H9 (cell line): Measurements from ENCODE around the gene SPTBN4. TPM values are rescaled to one million over a fixed set of nuclear protein-coding genes. Genes with fewer than 3 reads are reported as not detected.
"Not testable (repeated sequence)": the region's sequence is repeated elsewhere in the genome, so short reads cannot be mapped to it uniquely, and the experiment has no call there.

Experiments used
- DNase-seq: peaks from one replicate; pipeline ENCODE4 v3.0.0-alpha.2; 2017
- H2AFZ ChIP-seq: one replicate; pipeline ENCODE4 v1.6.1; 2013; ENCODE audit warnings: mild to moderate bottlenecking, low read length, control low read depth, moderate library complexity
- H2AK5ac ChIP-seq: 2 replicates; pipeline ENCODE4 v1.6.1; 2013; ENCODE audit warnings: low read length, control low read depth, mixed read lengths; ENCODE audit not compliant: insufficient read length
- H2BK120ac ChIP-seq: one replicate; pipeline ENCODE4 v1.6.1; 2013; ENCODE audit warnings: low read depth, mild to moderate bottlenecking, low read length, control low read depth, inconsistent platforms; ENCODE audit not compliant: poor library complexity, severe bottlenecking
- H2BK12ac ChIP-seq: 2 replicates; pipeline ENCODE4 v1.6.1; 2013; ENCODE audit warnings: low read length, control low read depth, mixed read lengths, low read depth; ENCODE audit not compliant: insufficient read length
- H2BK15ac ChIP-seq: 2 replicates; pipeline ENCODE4 v1.6.1; 2013; ENCODE audit warnings: low read depth, low read length, control low read depth
- H2BK20ac ChIP-seq: one replicate; pipeline ENCODE4 v1.6.1; 2013; ENCODE audit warnings: low read depth, mild to moderate bottlenecking, low read length, control low read depth, inconsistent platforms; ENCODE audit not compliant: poor library complexity, severe bottlenecking
- H2BK5ac ChIP-seq: 2 replicates; pipeline ENCODE4 v1.6.1; 2013; ENCODE audit warnings: low read length, control low read depth, mixed read lengths; ENCODE audit not compliant: insufficient read length
- H3K14ac ChIP-seq: 2 replicates; pipeline ENCODE4 v1.6.1; 2013; ENCODE audit warnings: low read length, control low read depth; ENCODE audit not compliant: insufficient read depth
- H3K18ac ChIP-seq: 2 replicates; pipeline ENCODE4 v1.6.1; 2013; ENCODE audit warnings: low read depth, mild to moderate bottlenecking, mixed read lengths, low read length, control low read depth; ENCODE audit not compliant: insufficient read length
- H3K23ac ChIP-seq: 2 replicates; pipeline ENCODE4 v1.6.1; 2013; ENCODE audit warnings: low read length, control low read depth, mixed read lengths, low read depth; ENCODE audit not compliant: insufficient read length
- H3K23me2 ChIP-seq: 2 replicates; pipeline ENCODE4 v1.6.1; 2013; ENCODE audit warnings: low read depth, mild to moderate bottlenecking, mixed read lengths, low read length, control low read depth; ENCODE audit not compliant: insufficient read length, poor library complexity, severe bottlenecking
- H3K27ac ChIP-seq: 2 replicates; pipeline ENCODE4 v1.5.1; 2013; ENCODE audit warnings: low read length, control low read depth, mixed read lengths, low read depth; ENCODE audit not compliant: insufficient read length
- H3K27me3 ChIP-seq: 2 replicates; pipeline ENCODE4 v1.6.1; 2013; ENCODE audit warnings: low read length, control low read depth, inconsistent platforms; ENCODE audit not compliant: insufficient read depth
- H3K4ac ChIP-seq: 2 replicates; pipeline ENCODE4 v1.6.1; 2013; ENCODE audit warnings: low read depth, mild to moderate bottlenecking, control low read depth, inconsistent platforms, low read length, moderate library complexity
- H3K4me1 ChIP-seq: 2 replicates; pipeline ENCODE4 v1.6.1; 2013; ENCODE audit warnings: low read length, control low read depth, inconsistent platforms; ENCODE audit not compliant: insufficient read depth
- H3K4me2 ChIP-seq: 2 replicates; pipeline ENCODE4 v1.6.1; 2013; ENCODE audit warnings: low read length, control low read depth, mixed read lengths; ENCODE audit not compliant: insufficient read length, insufficient read depth
- H3K56ac ChIP-seq: 2 replicates; pipeline ENCODE4 v1.6.1; 2013; ENCODE audit warnings: low read depth, mild to moderate bottlenecking, mixed read lengths, low read length, control low read depth; ENCODE audit not compliant: insufficient read length
- H3K79me1 ChIP-seq: 2 replicates; pipeline ENCODE4 v1.6.1; 2013; ENCODE audit warnings: low read depth, mild to moderate bottlenecking, moderate library complexity, low read length, control low read depth, inconsistent platforms; ENCODE audit not compliant: insufficient read depth, poor library complexity, severe bottlenecking
- H3K79me2 ChIP-seq: 2 replicates; pipeline ENCODE4 v1.6.1; 2013; ENCODE audit warnings: low read length, control low read depth, inconsistent platforms; ENCODE audit not compliant: insufficient read depth
- H3K9ac ChIP-seq: 2 replicates; pipeline ENCODE4 v1.6.1; 2013; ENCODE audit warnings: low read length, control low read depth, mixed read lengths; ENCODE audit not compliant: insufficient read length; ENCODE audit errors: extremely low read depth
- H3K9me3 ChIP-seq: one replicate; pipeline ENCODE4 v1.6.1; 2013; ENCODE audit warnings: low read depth, low read length, inconsistent platforms; ENCODE audit not compliant: control insufficient read depth
- H3T11ph ChIP-seq: one replicate; pipeline ENCODE4 v1.6.1; 2013; ENCODE audit warnings: mild to moderate bottlenecking, low read length, control low read depth, inconsistent platforms
- H4K20me1 ChIP-seq: one replicate; pipeline ENCODE4 v1.6.1; 2013; ENCODE audit not compliant: control insufficient read depth, insufficient read length, insufficient read depth
- H4K5ac ChIP-seq: 2 replicates; pipeline ENCODE4 v1.6.1; 2013; ENCODE audit warnings: low read depth, mild to moderate bottlenecking, mixed read lengths, low read length, control low read depth; ENCODE audit not compliant: insufficient read length
- H4K8ac ChIP-seq: replicated peaks from 2 replicates; pipeline ENCODE4 v1.6.1; 2013; ENCODE audit warnings: low read length, control low read depth, mixed read lengths, low read depth; ENCODE audit not compliant: insufficient read length
- H4K91ac ChIP-seq: 2 replicates; pipeline ENCODE4 v1.6.1; 2013; ENCODE audit warnings: low read depth, mild to moderate bottlenecking, moderate library complexity, mixed read lengths, low read length, control low read depth; ENCODE audit not compliant: insufficient read length
- H3K27ac Mint-ChIP-seq, 3 experiments: 2 replicates in 2 of 3; 3 replicates in 1 of 3; pipeline ENCODE4 v1.8.0; 2020 to 2021; ENCODE audit warnings: mixed read lengths in 3 of 3, mild to moderate bottlenecking in 1 of 3, moderate library complexity in 1 of 3
- H3K27me3 Mint-ChIP-seq: 2 replicates; pipeline ENCODE4 v1.8.0; 2021; ENCODE audit warnings: low read depth, mild to moderate bottlenecking, moderate library complexity, mixed read lengths
- H3K36me3 Mint-ChIP-seq, 3 experiments: 2 replicates in 2 of 3; 3 replicates in 1 of 3; pipeline ENCODE4 v1.8.0; 2020 to 2021; ENCODE audit warnings: low read depth in 3 of 3, mixed read lengths in 3 of 3; ENCODE audit not compliant: insufficient read depth in 1 of 3
- H3K4me1 Mint-ChIP-seq, 2 experiments: 2 replicates each; pipeline ENCODE4 v1.8.0; 2020; ENCODE audit warnings: mixed read lengths in 2 of 2
- H3K4me3 Mint-ChIP-seq, 2 experiments: 2 replicates in 1 of 2; 3 replicates in 1 of 2; pipeline ENCODE4 v1.8.0; 2020 to 2021; ENCODE audit warnings: mild to moderate bottlenecking in 2 of 2, mixed read lengths in 2 of 2, moderate library complexity in 1 of 2
- H3K9me3 Mint-ChIP-seq, 2 experiments: 2 replicates in 1 of 2; 3 replicates in 1 of 2; pipeline ENCODE4 v1.8.0; 2020; ENCODE audit warnings: mild to moderate bottlenecking in 2 of 2, mixed read lengths in 2 of 2, moderate library complexity in 1 of 2
- CTCF ChIP-seq: fragments of 200-600 bp; sonication (generic); conservative IDR thresholded peaks from 3 replicates; pipeline ENCODE4 v1.8.0; 2021; ENCODE audit warnings: antibody characterized with exemption, mild to moderate bottlenecking
- WGBS: extraction: QIAGEN DNeasy Blood & Tissue Kit; methylation state at CpG from one replicate; pipeline ENCODE4 v1.1.7; 2013; ENCODE audit warnings: missing lambda C conversion rate, low lambda C conversion rate, mixed read lengths; ENCODE audit not compliant: insufficient read length; ENCODE audit errors: extremely low coverage; 5-methylcytosine and 5-hydroxymethylcytosine counted together
- total RNA-seq: library from RNA; stranded (reverse); gene quantifications from 2 replicates; pipeline ENCODE4 v1.2.1, GENCODE V29; 2021

The SPTBN4 gene
- total RNA-seq, 1 experiment from 2014 or later: 2.9 TPM

- no peak overlapping the region for H3K14ac ChIP-seq
- no peak overlapping the region for H2AK5ac ChIP-seq
- no peak overlapping the region for H3K4me2 ChIP-seq
- no peaks in the 10 kb centered on the region for H3K9me3 ChIP-seq
- H3K4me1 Mint-ChIP-seq: peaks cover 4 to 7% of the 10 kb centered on the region in 2 experiments; a peak in 2 of 4 replicates
- no peak overlapping the region for H4K5ac ChIP-seq
- no peak overlapping the region for H2BK20ac ChIP-seq
- H3K23me2 ChIP-seq: no peaks in the 10 kb centered on the region
- H3K23ac ChIP-seq: no peak overlapping the region
- no peaks in the 10 kb centered on the region for H3K79me1 ChIP-seq
- no peak for TF ChIP-seq CTCF
- no peak overlapping the region for H3K9ac ChIP-seq
- H2BK15ac ChIP-seq: no peak overlapping the region
- no peak overlapping the region for H3K27ac ChIP-seq
- peaks cover 53% of the 10 kb centered on the region for H3K27me3 Mint-ChIP-seq
- H3K27ac Mint-ChIP-seq: no peak overlapping the region
- H3K18ac ChIP-seq: no peak overlapping the region
- H2BK12ac ChIP-seq: no peak overlapping the region
- DNase-seq: no peak
- H2AFZ ChIP-seq: no peak overlapping the region
- no peak overlapping the region for H2BK120ac ChIP-seq
- H3K27me3 ChIP-seq: no peaks in the 10 kb centered on the region
- H3K9me3 Mint-ChIP-seq: no peaks in the 10 kb centered on the region; a peak in 1 of 5 replicates
- no CpG with 5 or more reads among the region's 5 CpGs for WGBS
- H3T11ph ChIP-seq: no peak overlapping the region
- no peak overlapping the region for H4K8ac ChIP-seq
- no peak overlapping the region for H4K91ac ChIP-seq
- 0 out of 2 replicates have a peak, but pooled peaks cover 3% of the 10 kb centered on the region for H3K4me1 ChIP-seq
- H2BK5ac ChIP-seq: no peak overlapping the region
- no peak overlapping the region for H3K4me3 Mint-ChIP-seq
- H3K79me2 ChIP-seq: no peaks in the 10 kb centered on the region
- H3K56ac ChIP-seq: no peak overlapping the region
- no peaks in the 10 kb centered on the region for H3K36me3 Mint-ChIP-seq
- no peaks in the 10 kb centered on the region for H4K20me1 ChIP-seq
- H3K4ac ChIP-seq: no peak overlapping the region
Observed at GRCh38 chr19:40499320-40499719, 32.5 kb downstream of the SPTBN4 start.

DNA sequence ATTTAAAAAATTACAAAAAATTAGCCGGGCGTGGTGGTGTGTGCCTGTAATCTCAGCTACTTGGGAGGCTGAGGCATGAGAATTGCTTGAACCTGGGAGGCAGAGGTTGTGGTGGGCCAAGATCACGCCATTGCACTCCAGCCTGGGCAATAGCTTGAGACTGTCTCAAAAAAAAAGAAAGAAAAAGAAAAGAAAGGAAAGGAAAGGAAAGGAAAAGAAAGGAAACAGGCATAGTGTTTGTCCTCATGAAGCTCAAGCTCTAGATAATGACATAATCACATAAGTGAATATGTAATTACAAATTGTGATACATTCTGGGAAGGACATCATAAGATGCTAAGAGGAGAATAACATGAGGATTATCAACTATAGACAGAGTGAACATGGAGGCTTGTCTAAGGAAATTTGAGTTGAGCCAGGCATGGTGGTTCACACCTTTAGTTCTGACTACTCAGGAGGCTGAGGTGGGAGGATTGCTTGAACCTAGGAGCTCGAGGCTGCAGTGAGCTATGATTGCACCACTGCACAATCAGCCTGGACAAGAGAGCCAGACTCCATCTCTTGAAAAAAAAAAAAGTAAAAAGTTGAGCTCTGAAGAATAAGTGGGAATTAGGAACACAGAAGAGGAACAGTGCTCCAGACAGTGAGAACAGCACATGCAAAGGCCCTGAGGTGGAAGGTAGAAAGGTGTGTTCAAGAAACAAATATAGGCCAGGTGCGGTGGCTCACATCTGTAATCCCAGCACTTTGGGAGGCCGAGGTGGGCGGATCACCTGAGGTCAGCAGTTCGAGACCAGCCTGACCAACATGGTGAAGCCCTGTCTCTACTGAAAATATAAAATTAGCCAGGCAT, 34.1 kb downstream of the SPTBN4 start:
- not testable (repeated sequence) for H3K27ac ChIP-seq, H3K9me3 ChIP-seq, H3K4me1 ChIP-seq, H4K20me1 ChIP-seq, H2BK12ac ChIP-seq, H3K9ac ChIP-seq, H3K79me2 ChIP-seq, H3T11ph ChIP-seq, H2AK5ac ChIP-seq, H3K23ac ChIP-seq, H3K23me2 ChIP-seq, DNase-seq, H3K4ac ChIP-seq, H2BK120ac ChIP-seq, H2BK5ac ChIP-seq, H3K4me1 Mint-ChIP-seq, H3K27ac Mint-ChIP-seq, H4K8ac ChIP-seq, H3K14ac ChIP-seq, H3K27me3 ChIP-seq, H3K9me3 Mint-ChIP-seq, H3K4me3 Mint-ChIP-seq, H2BK20ac ChIP-seq, H2AFZ ChIP-seq, H4K5ac ChIP-seq, H3K4me2 ChIP-seq, H3K36me3 Mint-ChIP-seq, H3K18ac ChIP-seq, H4K91ac ChIP-seq, H3K56ac ChIP-seq, H3K79me1 ChIP-seq, H2BK15ac ChIP-seq
- WGBS: no CpG with 5 or more reads among the region's 8 CpGs
- peaks cover 56% of the 10 kb centered on the region for H3K27me3 Mint-ChIP-seq
